CD4-positive, alpha-beta T cell treated with Interferon gamma for 1 hour (primary cell): ENCODE data around the gene CPT1C.

Experiments used
- DNase-seq: peaks from one replicate; pipeline ENCODE4 v3.0.0-alpha.2; 2020

Gene CPT1C

DNA sequence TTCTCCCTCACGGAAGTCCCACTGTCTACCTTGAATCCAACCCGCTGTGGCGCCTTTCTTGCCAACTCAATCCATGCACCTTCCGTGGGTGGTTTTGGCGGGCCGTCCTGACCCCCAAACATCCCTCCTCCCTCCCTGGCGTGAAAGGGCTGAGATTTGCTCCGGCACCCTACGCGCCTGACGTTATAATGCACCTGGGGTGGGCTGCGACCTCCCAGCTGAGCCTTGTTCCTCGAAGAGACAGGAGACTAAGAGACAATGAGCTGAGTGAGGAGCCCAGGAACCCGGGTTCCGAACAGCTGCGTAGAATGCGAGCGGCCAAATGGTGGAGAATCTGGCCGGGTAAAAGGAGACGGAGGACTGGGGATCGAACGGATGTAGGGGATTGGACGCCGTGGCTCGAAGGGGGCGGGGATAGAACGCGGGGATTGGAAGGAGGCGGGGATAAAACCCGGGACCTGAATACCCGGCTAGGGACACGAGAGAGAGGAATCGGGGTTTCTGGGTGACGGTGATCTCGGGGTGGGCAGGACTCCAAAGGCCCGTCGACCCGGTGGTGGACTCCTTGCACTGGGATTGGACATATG lies at the start of gene CPT1C:
CPT1C (plus strand) TSS at position 461 of the 587 bp plus-strand sequence. CDS start 1,137 bp downstream, outside the sequence.
- DNase-seq: peak; percentile 52

DNA sequence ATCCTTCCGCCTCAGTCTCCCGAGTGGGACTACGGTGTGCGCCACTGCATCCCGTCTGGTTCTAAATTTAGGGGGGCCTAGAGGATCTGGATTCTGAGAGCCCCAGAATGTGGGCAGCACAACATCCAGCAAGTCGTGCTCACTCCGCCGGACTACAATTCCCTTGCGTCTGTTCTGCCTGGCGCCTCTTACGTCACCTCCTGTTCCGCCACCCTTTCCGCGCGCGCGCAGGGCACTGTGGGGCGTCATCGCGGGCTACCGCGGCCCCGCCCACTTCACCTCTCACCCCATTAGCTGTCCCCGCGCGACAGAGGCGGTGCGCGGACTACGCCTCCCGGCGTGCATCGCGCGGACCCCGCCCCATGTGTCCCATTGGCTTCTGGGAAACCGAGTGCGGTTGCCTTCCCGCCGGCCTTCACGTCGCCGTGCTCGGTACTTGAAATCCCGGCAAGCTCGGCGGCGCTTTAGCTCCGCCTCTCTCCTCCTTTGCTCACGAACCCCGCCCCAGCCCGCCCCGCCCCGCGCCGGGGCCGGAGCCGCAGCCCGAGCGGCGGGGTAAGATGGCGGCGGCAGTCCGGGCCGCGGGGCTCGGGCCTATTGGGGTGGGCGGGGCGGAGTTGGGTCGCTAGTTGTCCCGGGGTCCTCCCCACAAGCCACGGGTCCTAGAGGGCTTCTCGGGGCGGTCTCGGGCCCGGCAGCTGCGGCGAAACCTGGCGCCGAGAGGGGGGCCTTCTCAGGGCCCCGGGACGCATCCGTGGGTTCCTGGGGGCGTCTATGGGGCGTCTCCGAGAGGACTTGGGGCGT lies 49.0 kb upstream of the CPT1C start, which contains the start of gene SCAF1:
SCAF1 (plus strand) TSS at position 522 of the 804 bp plus-strand sequence. CDS start 2,818 bp downstream, outside the sequence.
- peak; percentile 100 for DNase-seq

DNA sequence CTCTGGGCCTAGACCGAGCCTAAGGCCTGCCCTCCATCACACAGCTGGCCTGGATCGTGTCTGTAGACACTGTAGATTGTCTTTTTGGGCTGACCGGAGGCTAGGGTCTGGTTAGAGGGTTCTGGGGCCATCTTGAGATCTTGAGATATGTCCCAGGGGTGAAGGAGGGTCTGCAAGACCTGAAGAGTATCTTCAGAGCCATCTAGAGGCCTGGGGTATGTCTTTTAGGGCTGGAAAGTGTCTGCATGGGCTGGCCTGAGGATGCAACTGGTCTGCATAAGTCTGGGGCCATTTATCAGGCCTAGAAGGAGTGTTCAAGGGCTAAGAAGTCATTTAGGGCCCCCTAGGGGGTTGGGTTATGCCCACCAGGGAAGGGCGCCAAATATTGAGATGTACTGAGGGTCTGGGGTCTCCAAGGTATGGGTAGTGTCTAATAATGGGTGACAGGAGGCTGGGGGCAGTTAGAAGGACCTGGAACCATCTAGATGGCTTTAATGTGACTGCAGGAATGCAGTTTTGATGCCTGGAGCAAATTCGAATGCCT lies 48.4 kb upstream of the CPT1C start:
- no peak for DNase-seq

DNA sequence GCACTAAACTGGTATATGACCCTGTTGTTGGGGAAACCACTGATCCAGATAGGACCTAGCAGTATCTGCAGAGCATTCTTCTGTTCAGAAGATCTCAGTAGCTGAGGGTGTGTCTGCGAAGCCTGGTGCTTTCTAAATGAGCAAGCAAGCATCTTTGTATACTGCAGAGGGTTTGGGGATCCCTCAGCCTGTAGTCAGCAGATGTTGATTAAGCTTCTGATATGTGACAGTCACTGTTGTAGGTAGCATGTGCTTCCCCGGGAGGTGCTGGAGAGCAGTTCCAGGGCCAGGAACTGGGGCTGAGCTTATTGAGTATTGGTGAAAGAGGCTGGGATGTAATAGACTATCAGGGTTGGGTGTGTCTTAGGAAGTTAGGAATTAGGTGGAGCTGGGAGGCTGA lies 47.5 kb upstream of the CPT1C start:
- DNase-seq: no peak

DNA sequence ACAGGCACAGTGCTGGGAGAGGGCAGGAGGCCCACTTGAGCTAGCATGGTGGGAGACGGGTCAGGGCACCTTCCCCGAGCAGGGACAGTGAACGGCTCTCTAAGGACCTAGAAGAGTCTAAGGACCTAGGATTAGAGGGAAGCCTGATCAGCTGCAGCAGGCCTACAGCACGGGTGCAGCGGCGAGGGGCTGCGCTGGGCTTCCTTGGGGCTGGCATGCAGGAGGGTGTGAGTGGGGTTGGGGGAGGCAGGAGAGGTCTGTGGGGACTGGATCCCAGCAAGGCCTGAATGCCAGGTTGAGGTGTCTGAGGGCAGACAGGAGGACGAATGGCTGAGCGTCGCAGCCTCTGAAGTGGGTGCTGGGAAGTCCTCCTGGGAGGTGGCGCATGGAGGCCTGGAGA lies 45.3 kb upstream of the CPT1C start:
- no peak for DNase-seq

DNA sequence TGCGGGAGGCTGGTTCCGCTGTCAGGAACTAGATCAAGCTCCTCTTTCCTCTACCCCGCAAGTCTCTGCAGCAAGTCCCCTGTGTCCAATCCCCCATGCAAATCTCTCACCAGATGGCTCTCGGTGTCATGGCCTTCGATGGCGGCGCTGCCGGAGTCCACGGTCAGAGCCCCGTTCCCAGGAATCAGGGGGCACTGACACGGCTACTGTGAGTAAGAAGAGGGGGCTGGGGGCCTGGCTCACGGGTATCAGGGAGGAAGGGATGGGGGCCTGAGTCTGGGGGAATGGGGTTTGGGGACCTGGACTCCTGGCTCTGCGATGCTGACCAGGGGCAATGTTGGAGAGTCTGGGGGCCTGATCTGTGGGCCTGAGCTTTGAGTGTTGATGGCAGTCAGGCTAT lies 44.9 kb upstream of the CPT1C start:
- no peak for DNase-seq

DNA sequence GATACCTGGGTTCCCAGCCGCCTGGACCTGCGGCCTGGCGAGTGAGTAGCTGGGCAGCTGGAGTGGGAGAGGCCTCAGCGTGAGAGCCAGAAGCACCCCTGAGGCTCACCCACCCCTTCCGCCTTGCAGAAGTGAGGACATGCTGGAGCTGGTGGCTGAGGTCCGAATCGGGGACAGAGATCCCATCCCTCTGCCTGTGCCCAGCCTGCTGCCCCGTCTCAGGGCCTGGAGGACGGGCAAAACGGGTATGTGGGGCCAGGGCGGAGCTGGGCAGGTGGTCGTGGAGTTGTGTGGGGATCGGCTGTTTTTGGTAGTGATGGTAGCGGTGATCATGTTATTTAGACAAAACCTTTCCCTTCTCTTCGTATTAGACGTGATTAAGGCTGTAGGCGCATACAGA lies 44.3 kb upstream of the CPT1C start:
- DNase-seq: no peak

DNA sequence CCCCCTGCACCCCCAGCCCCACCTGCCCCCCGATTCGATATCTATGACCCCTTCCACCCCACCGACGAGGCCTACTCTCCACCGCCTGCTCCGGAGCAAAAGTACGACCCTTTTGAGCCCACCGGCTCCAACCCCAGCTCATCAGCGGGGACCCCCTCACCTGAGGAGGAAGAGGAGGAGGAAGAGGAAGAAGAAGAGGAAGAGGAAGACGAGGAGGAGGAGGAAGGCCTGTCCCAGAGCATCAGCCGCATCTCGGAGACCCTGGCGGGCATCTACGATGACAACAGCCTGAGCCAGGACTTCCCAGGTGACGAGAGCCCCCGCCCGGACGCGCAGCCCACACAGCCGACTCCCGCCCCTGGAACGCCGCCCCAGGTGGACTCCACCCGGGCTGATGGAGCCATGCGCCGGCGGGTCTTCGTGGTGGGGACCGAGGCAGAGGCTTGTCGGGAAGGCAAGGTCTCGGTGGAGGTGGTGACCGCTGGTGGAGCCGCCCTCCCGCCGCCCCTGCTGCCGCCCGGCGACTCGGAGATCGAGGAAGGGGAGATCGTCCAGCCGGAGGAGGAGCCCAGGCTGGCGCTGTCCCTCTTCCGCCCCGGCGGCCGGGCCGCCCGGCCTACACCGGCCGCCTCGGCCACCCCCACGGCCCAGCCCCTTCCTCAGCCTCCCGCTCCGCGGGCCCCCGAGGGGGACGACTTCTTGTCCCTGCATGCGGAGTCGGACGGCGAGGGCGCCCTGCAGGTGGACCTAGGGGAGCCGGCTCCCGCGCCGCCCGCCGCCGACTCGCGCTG lies 39.7 kb upstream of the CPT1C start:
- DNase-seq: no peak

DNA sequence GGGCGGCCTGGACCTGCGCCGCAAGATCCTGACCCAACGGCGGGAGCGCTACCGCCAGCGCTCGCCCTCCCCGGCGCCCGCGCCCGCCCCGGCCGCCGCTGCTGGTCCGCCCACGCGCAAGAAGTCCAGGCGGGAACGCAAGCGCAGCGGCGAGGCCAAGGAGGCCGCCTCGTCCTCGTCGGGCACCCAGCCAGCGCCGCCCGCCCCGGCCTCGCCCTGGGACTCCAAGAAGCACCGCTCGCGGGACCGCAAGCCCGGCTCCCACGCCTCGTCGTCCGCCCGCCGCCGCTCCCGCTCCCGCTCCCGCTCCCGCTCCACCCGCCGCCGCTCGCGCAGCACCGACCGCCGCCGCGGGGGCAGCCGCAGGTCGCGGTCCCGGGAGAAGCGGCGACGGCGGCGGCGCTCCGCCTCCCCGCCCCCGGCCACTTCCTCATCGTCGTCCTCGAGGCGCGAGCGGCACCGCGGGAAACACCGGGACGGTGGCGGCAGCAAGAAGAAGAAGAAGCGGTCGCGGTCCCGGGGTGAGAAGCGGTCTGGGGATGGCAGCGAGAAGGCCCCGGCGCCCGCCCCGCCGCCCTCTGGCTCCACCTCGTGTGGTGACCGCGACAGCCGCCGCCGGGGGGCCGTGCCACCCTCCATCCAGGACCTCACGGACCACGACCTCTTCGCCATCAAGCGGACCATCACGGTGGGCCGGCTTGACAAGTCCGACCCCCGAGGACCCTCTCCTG lies 38.9 kb upstream of the CPT1C start:
- no peak for DNase-seq

DNA sequence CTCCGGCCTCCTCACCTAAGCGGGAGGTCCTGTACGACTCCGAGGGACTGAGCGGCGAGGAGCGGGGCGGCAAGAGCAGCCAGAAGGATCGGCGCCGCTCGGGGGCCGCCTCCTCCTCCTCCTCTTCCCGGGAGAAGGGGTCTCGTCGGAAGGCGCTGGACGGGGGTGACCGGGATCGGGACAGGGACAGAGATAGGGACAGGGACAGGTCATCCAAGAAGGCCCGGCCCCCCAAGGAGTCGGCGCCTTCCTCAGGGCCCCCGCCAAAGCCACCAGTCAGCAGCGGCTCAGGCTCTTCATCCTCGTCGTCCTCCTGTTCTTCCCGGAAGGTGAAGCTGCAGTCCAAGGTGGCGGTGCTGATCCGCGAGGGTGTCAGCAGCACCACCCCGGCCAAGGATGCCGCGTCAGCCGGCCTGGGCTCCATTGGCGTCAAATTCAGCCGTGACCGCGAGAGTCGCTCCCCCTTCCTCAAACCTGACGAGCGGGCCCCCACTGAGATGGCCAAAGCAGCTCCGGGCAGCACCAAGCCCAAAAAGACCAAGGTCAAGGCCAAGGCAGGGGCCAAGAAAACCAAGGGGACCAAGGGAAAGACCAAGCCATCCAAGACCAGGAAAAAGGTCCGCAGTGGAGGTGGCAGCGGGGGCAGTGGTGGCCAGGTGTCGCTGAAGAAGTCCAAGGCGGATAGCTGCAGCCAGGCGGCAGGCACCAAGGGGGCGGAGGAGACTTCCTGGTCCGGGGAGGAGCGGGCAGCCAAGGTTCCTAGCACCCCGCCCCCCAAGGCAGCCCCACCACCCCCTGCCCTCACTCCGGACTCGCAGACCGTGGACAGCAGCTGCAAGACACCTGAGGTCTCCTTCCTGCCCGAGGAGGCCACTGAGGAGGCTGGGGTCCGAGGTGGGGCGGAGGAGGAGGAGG lies 38.1 kb upstream of the CPT1C start:
- DNase-seq: no peak

DNA sequence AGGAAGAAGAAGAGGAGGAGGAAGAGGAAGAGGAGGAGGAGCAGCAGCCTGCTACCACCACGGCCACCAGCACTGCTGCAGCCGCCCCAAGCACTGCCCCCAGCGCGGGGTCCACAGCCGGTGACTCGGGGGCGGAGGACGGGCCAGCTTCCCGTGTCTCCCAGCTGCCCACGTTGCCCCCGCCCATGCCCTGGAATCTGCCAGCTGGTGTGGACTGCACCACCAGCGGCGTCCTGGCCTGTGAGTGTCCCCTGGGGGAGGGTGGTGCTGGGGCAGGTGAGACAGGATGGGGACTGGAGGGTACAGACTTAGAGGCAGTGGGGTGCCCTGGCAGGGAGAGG lies 37.5 kb upstream of the CPT1C start:
- DNase-seq: no peak

DNA sequence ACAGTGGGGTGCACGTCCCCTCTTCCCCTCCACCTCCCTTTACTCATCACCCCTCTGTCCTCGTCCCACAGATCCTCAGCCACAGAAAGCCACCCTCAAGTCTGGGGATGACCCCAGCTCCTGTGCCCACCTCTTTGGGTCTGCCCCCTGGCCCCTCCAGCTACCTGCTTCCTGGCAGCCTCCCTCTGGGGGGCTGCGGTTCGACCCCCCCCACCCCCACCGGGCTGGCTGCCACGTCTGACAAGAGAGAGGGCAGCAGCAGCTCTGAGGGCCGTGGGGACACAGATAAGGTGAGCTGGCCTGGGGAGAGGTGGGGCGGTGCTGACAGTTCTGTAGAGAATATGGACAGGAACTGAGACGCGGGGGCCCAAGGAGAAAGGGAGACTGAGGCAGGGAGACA lies 36.3 kb upstream of the CPT1C start:
- DNase-seq: no peak

DNA sequence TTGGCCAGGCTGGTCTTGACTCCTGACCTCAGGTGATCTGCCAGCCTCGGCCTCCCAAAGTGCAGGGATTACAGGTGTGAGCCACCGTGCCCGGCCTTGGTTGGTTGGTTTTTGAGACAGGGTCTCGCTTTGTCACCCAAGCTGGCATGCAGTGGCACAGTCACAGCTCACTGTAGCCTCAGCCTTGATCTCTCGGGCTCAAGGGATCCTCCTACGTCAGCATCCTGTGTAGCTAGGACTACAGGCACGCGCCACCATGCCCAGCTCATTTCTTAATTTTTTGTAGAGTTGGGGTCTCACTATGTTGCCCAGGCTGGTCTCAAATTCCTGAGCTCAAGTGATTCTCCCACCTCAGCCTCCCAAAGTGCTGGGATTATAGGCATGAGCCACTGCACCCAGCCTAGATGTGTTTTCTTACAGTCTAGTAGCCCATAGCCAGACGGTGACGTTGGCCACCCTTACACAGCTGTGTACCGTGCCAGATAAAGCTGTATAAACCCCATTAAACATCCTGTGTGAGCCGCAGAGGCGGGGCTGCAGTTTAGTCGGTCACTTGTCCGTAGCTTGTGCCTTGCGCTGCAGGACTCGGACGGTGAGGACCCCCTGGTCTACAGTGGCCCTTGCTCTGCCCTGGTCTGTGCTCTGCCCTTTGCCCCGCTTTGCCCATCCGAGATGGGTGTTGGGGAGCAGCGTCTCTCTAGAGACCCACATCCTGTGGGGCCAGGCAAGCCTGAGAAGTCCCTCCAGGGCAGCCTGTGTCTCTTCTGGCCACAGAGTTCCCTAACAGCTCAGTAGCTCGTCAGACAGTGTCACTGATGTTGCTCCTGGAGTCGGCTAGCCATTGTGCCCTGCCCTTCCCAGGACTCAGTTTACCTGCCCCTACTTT lies 35.1 kb upstream of the CPT1C start:
- DNase-seq: no peak

DNA sequence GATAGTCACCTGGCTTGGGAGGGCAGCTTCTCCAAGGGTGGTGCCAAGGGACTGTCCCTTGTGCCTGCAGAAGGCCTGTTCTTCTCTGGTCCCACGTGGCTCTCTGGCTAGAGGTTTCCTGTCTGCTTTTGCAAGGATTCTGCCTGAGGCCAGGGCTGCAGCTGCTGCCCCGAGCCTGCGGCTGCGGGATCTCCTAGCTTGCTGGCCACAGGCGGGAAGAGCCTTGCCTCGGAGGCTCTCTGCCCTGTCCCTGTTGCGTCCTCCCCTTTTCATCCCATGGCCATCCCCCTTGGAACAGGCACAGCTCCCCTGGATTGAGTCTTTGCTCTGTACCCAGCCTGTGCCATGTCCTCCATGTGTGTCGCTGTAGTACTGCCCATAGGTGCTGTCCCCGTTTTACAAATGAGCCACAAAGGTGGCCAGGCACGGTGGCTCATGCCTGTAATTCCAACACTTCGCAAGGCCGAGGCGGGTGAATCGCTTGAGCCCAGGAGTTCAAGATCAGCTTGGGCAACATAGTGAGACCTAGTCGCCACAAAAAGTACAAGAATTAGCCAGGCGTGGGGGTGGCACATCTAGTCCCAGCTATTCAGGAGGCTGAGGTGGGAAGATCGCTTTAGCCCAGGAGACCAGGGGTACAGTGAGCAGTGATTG lies 34.3 kb upstream of the CPT1C start:
- no peak for DNase-seq

DNA sequence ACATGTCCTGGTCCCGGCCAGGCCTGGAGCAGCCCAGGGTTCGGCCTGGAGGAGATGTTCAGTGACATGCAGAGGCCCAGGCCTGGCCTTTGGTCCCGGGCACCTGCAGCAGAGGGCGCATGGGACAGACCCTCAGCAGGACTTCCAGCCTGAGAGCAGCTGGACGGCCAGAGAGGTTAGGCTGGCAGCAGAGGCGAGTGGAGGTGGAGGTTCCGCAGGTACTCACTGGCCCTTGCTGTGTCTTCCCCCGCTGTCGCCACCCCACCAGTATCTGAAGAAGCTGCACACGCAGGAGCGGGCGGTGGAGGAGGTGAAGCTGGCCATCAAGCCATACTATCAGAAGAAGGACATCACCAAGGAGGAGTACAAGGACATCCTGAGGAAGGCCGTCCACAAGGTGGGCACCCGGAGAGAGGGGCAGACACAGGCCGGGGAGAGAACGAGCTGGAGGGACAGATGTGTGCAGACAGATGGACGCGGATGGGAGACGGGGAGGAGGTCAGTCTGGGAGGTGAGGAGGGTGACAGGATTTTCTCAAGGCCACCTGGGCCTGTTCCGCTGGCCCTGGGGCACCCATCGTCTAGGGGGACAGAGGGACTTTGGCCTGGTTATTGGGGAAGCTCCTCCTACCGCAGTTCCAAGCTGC lies 33.3 kb upstream of the CPT1C start:
- no peak for DNase-seq

DNA sequence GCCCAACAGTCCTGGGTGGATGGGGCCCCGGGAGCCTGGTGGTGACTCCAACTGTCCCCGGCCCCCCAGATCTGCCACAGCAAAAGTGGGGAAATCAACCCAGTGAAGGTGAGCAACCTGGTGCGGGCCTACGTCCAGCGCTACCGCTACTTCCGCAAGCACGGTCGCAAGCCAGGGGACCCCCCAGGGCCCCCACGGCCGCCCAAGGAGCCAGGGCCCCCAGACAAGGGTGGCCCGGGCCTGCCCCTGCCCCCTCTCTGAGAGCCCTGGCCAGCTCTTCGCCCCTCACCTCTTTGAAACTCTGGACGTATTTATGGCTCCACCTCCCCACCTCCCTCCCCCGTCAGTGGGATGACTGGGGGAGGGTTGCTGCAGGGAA lies 32.8 kb upstream of the CPT1C start:
- no peak for DNase-seq

DNA sequence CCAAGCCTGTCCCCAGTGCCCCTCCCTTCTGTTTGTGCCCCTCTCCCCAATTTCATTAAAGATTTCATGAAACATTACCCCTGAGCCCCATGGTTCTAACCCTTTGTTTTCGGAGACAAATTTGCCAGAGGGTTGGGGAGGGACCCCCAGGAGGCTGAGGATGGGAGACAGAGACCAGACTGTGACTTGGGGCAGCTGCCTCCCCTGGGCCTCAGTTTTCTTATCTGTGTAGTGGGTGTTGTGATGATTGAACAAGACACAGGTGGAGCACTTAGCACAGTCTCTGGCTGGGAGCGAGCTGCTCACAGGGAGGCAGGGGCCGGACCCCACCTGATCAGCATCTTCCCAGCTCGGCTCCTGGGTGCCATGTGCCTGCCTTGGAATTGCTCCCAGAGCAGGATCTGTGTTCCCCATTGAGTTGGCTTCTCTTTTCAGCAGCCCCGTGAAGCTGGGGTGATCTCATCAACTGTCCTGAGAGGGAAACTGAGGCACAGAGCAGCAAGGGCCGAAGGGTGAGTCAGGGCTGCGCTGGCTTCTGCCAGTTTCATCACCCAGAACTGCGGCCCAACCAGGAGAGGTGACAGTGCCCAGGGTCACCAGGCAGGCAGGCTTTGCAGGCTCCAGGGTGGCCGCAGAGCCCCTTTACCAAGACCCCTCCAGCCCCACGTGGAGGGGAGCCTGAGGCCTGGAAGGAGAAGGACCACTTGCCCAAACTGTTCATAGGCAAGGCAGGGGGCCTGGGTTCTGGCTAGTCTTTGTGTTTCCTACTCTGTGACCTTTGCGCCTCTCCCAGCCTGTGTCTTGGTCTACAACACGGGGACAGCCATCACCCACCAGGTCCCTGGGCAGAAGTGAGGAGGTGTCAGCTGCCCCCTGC lies 32.1 kb upstream of the CPT1C start:
- DNase-seq: no peak

DNA sequence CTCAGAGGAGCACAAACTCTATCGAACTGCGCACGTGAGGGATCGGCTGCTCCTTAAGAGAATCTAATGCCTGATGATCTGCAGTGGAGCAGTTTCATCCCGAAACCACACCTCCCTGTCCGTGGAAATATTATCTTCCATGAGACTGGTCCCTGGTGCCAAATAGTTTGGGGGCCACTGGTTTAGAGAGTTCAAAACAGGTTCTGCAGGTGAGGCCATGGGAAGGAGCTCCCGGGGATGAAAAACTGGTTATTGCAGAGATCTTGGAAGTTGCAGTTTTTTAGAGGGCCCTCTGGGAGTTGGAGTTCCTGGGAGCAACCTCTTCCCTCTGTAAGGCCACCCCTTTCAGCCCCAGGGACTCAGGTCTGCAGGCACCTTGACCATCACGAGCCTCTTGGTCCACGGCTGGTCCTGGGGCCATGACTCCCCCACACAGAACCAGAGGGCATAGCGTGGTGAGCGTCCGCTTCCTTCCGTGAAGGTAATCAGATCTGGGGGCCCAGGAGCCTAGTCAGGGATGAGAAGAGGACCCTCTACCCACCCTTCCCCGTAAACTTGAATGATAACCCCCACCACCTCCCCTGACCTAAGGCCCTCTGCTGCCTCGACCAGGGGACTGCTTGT lies 30.5 kb upstream of the CPT1C start:
- no peak for DNase-seq
